ENCODE measurements around the gene RALGAPA1. TPM values are rescaled to one million over a fixed set of nuclear protein-coding genes. Genes with fewer than 3 reads are reported as not detected.

RALGAPA1 gene
- polyA plus RNA-seq, 1 donor (not counting 4 experiments of a cell fraction or from before 2014, with no cell fraction given), result 12.1 TPM

DNA sequence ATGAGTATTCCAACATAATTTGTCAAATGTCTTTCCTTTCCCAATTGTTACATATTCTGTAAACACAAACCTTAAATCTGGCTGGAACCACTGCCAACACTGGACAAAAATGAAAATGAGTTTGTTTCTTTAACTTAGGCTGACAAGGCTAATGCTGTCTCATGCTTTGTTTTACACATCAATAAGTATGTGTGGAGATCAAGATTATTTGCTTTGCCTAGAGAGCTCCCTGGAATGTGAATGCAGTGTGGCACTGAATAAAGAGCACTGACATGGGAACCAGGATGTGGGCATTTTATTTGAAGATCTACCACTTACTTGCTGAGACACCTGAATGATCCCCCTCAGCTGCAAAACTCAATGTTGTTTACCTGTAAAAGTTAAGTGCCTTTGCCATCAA lies 61.7 kb downstream of the RALGAPA1 start:
- Histone ChIP-seq H3K4me1 (ENCODE audit: control insufficient read depth, extremely low read depth, insufficient read depth, low read length) (no peaks in the 10 kb centered on the region), H3K27ac (ENCODE audit: control insufficient read depth, insufficient read depth, low read length) (no peak overlapping the region), H4K20me1 (ENCODE audit: control insufficient read depth, extremely low read depth, insufficient read depth, low read length) (no peaks in the 10 kb centered on the region), H3K36me3 (ENCODE audit: control insufficient read depth in 2 of 2, extremely low read depth in 1 of 2, insufficient read depth in 2 of 2, low read length in 2 of 2) (peaks cover 0 to 2% of the 10 kb centered on the region in 2 experiments), H3K4me3 (ENCODE audit: control insufficient read depth in 2 of 3, extremely low read depth in 1 of 3, insufficient read depth in 2 of 3, low read depth in 1 of 3, low read length in 3 of 3) (no peak overlapping the region), H3K9me3 (ENCODE audit: control insufficient read depth, low read depth, low read length) (no peaks in the 10 kb centered on the region), H3K79me2 (ENCODE audit: control insufficient read depth, insufficient read depth, low read length) (no peaks in the 10 kb centered on the region), H2AFZ (ENCODE audit: control insufficient read depth, low read length) (no peak overlapping the region), H3K9me1 (ENCODE audit: control insufficient read depth, extremely low read depth, insufficient read depth, low read length) (no peaks in the 10 kb centered on the region), H3K27me3 (ENCODE audit: control insufficient read depth, extremely low read depth, insufficient read depth, low read length) (no peaks in the 10 kb centered on the region), H3K4me2 (ENCODE audit: control insufficient read depth, extremely low read depth, insufficient read depth, low read depth, low read length) (no peak overlapping the region), H3K9ac (ENCODE audit: control insufficient read depth, extremely low read depth, insufficient read depth, low read length) (no peak overlapping the region)
- FAIRE-seq, result no peak
- TF ChIP-seq, protein P1, sequence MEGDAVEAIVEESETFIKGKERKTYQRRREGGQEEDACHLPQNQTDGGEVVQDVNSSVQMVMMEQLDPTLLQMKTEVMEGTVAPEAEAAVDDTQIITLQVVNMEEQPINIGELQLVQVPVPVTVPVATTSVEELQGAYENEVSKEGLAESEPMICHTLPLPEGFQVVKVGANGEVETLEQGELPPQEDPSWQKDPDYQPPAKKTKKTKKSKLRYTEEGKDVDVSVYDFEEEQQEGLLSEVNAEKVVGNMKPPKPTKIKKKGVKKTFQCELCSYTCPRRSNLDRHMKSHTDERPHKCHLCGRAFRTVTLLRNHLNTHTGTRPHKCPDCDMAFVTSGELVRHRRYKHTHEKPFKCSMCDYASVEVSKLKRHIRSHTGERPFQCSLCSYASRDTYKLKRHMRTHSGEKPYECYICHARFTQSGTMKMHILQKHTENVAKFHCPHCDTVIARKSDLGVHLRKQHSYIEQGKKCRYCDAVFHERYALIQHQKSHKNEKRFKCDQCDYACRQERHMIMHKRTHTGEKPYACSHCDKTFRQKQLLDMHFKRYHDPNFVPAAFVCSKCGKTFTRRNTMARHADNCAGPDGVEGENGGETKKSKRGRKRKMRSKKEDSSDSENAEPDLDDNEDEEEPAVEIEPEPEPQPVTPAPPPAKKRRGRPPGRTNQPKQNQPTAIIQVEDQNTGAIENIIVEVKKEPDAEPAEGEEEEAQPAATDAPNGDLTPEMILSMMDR (optimal IDR thresholded peaks at IDR 0.05 in 1 of 3, IDR thresholded peaks at IDR 0.05 in 1 of 3, conservative IDR thresholded peaks at IDR 0.05 in 1 of 3; ENCODE audit: extremely low read depth in 1 of 3, insufficient read depth in 2 of 3, low read length in 3 of 3), result no peak
- no peak for DNase-seq (ENCODE audit: low read depth, low spot score)
- dilution Hi-C loops (cut with MboI; ENCODE audit: extremely low pct_ligation_motif_present, low sequenced_read_pairs), result no loop called here

DNA sequence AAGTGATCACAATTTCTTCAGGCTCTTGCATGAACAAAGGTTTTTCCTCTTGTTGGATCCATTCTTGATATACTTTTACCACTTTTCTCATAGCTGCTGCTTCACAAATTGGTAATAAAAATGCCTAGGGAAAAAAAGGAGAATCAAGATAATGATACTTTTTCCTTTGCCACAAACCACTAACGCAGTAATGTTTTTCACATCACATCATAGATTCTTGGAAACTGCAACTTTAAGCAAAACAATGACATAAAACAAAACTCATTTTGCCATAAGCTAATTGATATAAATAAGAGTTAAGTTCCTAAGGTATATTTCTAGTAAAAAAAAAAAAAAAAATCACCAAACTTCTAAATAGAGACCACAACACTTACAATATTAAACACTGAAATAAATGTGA lies 66.7 kb downstream of the RALGAPA1 start:
- H3K9me1 ChIP-seq (ENCODE audit: control insufficient read depth, extremely low read depth, insufficient read depth, low read length), result no peaks in the 10 kb centered on the region
- no peak for DNase-seq (ENCODE audit: low read depth, low spot score)
- no peaks in the 10 kb centered on the region for H3K27me3 ChIP-seq (ENCODE audit: control insufficient read depth, extremely low read depth, insufficient read depth, low read length)
- no peaks in the 10 kb centered on the region for H4K20me1 ChIP-seq (ENCODE audit: control insufficient read depth, extremely low read depth, insufficient read depth, low read length)
- no peak overlapping the region for H3K9ac ChIP-seq (ENCODE audit: control insufficient read depth, extremely low read depth, insufficient read depth, low read length)
- no peak for FAIRE-seq
- H3K9me3 ChIP-seq (ENCODE audit: control insufficient read depth, low read depth, low read length), result no peaks in the 10 kb centered on the region
- no peak overlapping the region for H3K4me2 ChIP-seq (ENCODE audit: control insufficient read depth, extremely low read depth, insufficient read depth, low read depth, low read length)
- H3K36me3 ChIP-seq (ENCODE audit: control insufficient read depth in 2 of 2, extremely low read depth in 1 of 2, insufficient read depth in 2 of 2, low read length in 2 of 2), result peaks cover 0 to under 1% of the 10 kb centered on the region in 2 experiments
- no peaks in the 10 kb centered on the region for H3K4me1 ChIP-seq (ENCODE audit: control insufficient read depth, extremely low read depth, insufficient read depth, low read length)
- H3K4me3 ChIP-seq (ENCODE audit: control insufficient read depth in 2 of 3, extremely low read depth in 1 of 3, insufficient read depth in 2 of 3, low read depth in 1 of 3, low read length in 3 of 3), result no peak overlapping the region
- dilution Hi-C loops (cut with MboI; ENCODE audit: extremely low pct_ligation_motif_present, low sequenced_read_pairs), result no loop called here
- no peak for TF ChIP-seq EZH2 (IDR thresholded peaks at IDR 0.05; ENCODE audit: low read length)
- TF ChIP-seq, protein P1 (optimal IDR thresholded peaks at IDR 0.05 in 1 of 3, IDR thresholded peaks at IDR 0.05 in 1 of 3, conservative IDR thresholded peaks at IDR 0.05 in 1 of 3; ENCODE audit: extremely low read depth in 1 of 3, insufficient read depth in 2 of 3, low read length in 3 of 3), result no peak
- H3K27ac ChIP-seq (ENCODE audit: control insufficient read depth, insufficient read depth, low read length), result no peak overlapping the region
- H3K79me2 ChIP-seq (ENCODE audit: control insufficient read depth, insufficient read depth, low read length), result no peaks in the 10 kb centered on the region
- H2AFZ ChIP-seq (ENCODE audit: control insufficient read depth, low read length), result no peak overlapping the region
